GM23338 (cell line): Measurements from ENCODE around the gene YIPF3. TPM values are rescaled to one million over a fixed set of nuclear protein-coding genes. Genes with fewer than 3 reads are reported as not detected.

Experiments
- CTCF ChIP-seq, 2 experiments: fragments of 200-600 bp in 1 of 2; sonication (generic) in 1 of 2; conservative IDR thresholded peaks; 2 replicates each; pipeline versions ENCODE4 v1.5.1 to v1.6.1; 2016 to 2017; ENCODE audit warnings: antibody characterized with exemption in 2 of 2, low read depth in 2 of 2, mild to moderate bottlenecking in 2 of 2, moderate library complexity in 1 of 2
- EZH2 ChIP-seq: fragments of 200-600 bp; sonication (generic); IDR thresholded peaks from one replicate; pipeline ENCODE4 v1.8.0; 2017; ENCODE audit warnings: antibody characterized with exemption, mild to moderate bottlenecking, low read depth; ENCODE audit not compliant: unreplicated experiment
- NANOG ChIP-seq: IDR thresholded peaks from 2 replicates; pipeline ENCODE4 v1.6.1; 2016; ENCODE audit warnings: antibody characterized with exemption, borderline replicate concordance
- POLR2AphosphoS5 ChIP-seq: IDR thresholded peaks from 2 replicates; pipeline ENCODE4 v1.6.1; 2016; ENCODE audit warnings: antibody characterized with exemption, low read depth
- ZNF462 ChIP-seq: fragments of 250-450 bp; sonication (Bioruptor Pico); IDR thresholded peaks from 2 replicates; pipeline ENCODE4 v1.5.0; 2020; ENCODE audit warnings: mild to moderate bottlenecking, moderate library complexity
- polyA plus RNA-seq: library from polyadenylated mRNA; unstranded; fragments of >200 nt; fragmentation: Nextera tagmentation; extraction: Ambion mirVana; gene quantifications from 2 replicates; pipeline ENCODE4 v1.2.1, GENCODE V29; 2016
- total RNA-seq: library from RNA; depleted of rRNA; stranded (reverse); fragments of >200 nt; shearing (Covaris generic); gene quantifications from 2 replicates; pipeline ENCODE4 v1.2.3, GENCODE V29; 2014

Gene YIPF3
- total and polyA plus RNA-seq, 2 experiments from 2014 or later = 64.4 to 94.3 TPM

- TF ChIP-seq ZNF462 (CRISPR knock-in tag) (no peak), EZH2 (no peak), POLR2AphosphoS5 (no peak), NANOG (no peak), CTCF (conservative IDR thresholded peaks at IDR 0.05; ENCODE audit: low read depth in 2 of 2) (no peak)
Observed at GRCh38 chr6:43508481-43509141, 8.1 kb downstream of the YIPF3 start (continued).
